Gastroesophageal sphincter (tissue), 3 donors: ENCODE measurements around the gene PLXNB3.

Experiments used
- CTCF ChIP-seq, 4 experiments: fragments of 200-600 bp in 2 of 4; fragments of 450-650 bp in 2 of 4; sonication (generic) in 1 of 4; IDR thresholded peaks; one replicate each; pipeline ENCODE4 v1.5.1; 2017 to 2019; ENCODE audit warnings: antibody characterized with exemption in 4 of 4, mild to moderate bottlenecking in 2 of 4, moderate library complexity in 2 of 4
- EP300 ChIP-seq: sonication (generic); formaldehyde crosslinking; IDR thresholded peaks from one replicate; pipeline ENCODE4 v1.6.1; 2017; ENCODE audit warnings: antibody characterized with exemption, mild to moderate bottlenecking
- POLR2A ChIP-seq, 2 donors: fragments of 450-650 bp; IDR thresholded peaks; one replicate each; pipeline ENCODE4 v1.6.1; 2017; ENCODE audit warnings: antibody characterized with exemption in 2 of 2, mild to moderate bottlenecking in 2 of 2, moderate library complexity in 1 of 2
- POLR2AphosphoS5 ChIP-seq: sonication (generic); formaldehyde crosslinking; IDR thresholded peaks from one replicate; pipeline ENCODE4 v1.6.1; 2017; ENCODE audit warnings: antibody characterized with exemption

- TF ChIP-seq POLR2AphosphoS5, result no peak
- no peak for TF ChIP-seq CTCF (IDR thresholded peaks at IDR 0.05)
- no peak for TF ChIP-seq EP300
- TF ChIP-seq POLR2A (IDR thresholded peaks at IDR 0.05), result no peak
Observed at GRCh38 chrX:153784325-153784967, 20.4 kb downstream of the PLXNB3 start.
